Esophagus squamous epithelium (tissue), 4 donors: ENCODE results near the gene RUFY3. TPM values are rescaled to one million over a fixed set of nuclear protein-coding genes. Genes with fewer than 3 reads are reported as not detected.

ENCODE experiments used
- small RNA-seq, 4 donors: library from RNA; depleted of rRNA; stranded (forward); fragments of <200 nt; gene quantifications; one replicate each; pipeline ENCODE3, GENCODE V24; 2016
- total RNA-seq, 4 donors: library from RNA; depleted of rRNA; stranded (reverse); fragments of >200 nt; gene quantifications; one replicate each; pipeline ENCODE4 v1.1.0, GENCODE V29; 2016

Gene RUFY3
- total RNA-seq, 4 donors from 2014 or later = 30.4 to 63.9 (median 42.4) TPM

Small RNAs within 50 kb of the gene (small RNA-seq; reads per million reads assigned to genes)
- gene RF00026 (0 reads per million in 4 donors), gene RNU6-520P (0 reads per million in 4 donors), gene RNU6-784P (0 to 0.45 (median 0.24) reads per million in 4 donors), gene RNU6-891P (0 reads per million in 4 donors)

Other genes starting within 250 kb of the RUFY3 start
- not detected for gene MUC7, start 249.8 kb upstream of the RUFY3 start, total RNA-seq
- gene AMTN, start 203.4 kb upstream of the RUFY3 start, total RNA-seq = 1 to 10 TPM in 1 of 4 donors, under 1 TPM in 1, not detected in 2; 0.79 to 1.2 TPM
- gene AMBN, start 129.7 kb upstream of the RUFY3 start, total RNA-seq = not detected
- gene ENAM, start 93.2 kb upstream of the RUFY3 start, total RNA-seq = not detected
- 100 to 1,000 TPM in 1 of 4 donors, 10 to 100 TPM in 1, 1 to 10 TPM in 1, not detected in 1; 2.0 to 138 (median 29.0) TPM for gene JCHAIN, start 55.5 kb upstream of the RUFY3 start, total RNA-seq
- 10 to 100 TPM; 16.0 to 29.8 (median 24.4) TPM for gene UTP3, start 33.4 kb upstream of the RUFY3 start, total RNA-seq
- 10 to 100 TPM; 33.4 to 59.5 (median 54.0) TPM for gene GRSF1, start 117.9 kb downstream of the RUFY3 start, total RNA-seq
- gene MOB1B, start 180.4 kb downstream of the RUFY3 start, total RNA-seq = 10 to 100 TPM in 3 of 4 donors, 1 to 10 TPM in 1; 8.3 to 17.9 (median 11.6) TPM